ENCODE data around the gene EYS. TPM values are rescaled to one million over a fixed set of nuclear protein-coding genes. Genes with fewer than 3 reads are reported as not detected.

EYS gene
- total RNA-seq, 1 experiment from 2014 or later, result not detected

- no peaks in the 10 kb centered on the region for H4K20me1 ChIP-seq (ENCODE audit: insufficient read depth)
- H3K4me1 ChIP-seq (ENCODE audit: control insufficient read depth in 1 of 2, insufficient read depth in 2 of 2, low read length in 2 of 2), result no peaks in the 10 kb centered on the region
- H3K9me3 ChIP-seq (ENCODE audit: control insufficient read depth in 1 of 2, insufficient read depth in 1 of 2, low read depth in 1 of 2, low read length in 2 of 2), result peaks cover 21 to 26% of the 10 kb centered on the region in 2 experiments; a peak in 3 of 4 replicates
- no peak overlapping the region for H3K4me3 ChIP-seq (replicated peaks in 1 of 2; ENCODE audit: low read depth in 1 of 2, low read length in 2 of 2)
- H3K36me3 ChIP-seq (ENCODE audit: control insufficient read depth in 1 of 2, insufficient read depth in 2 of 2, low read length in 2 of 2), result no peaks in the 10 kb centered on the region
- DNase-seq (ENCODE audit: low read depth, low spot score), result no peak
- no TSS peak for BruUV-seq (replicated peaks)
- POLR2A ChIA-PET, result no interaction called here
- no peaks in the 10 kb centered on the region for H3K9me2 ChIP-seq (ENCODE audit: insufficient read depth)
- no peak overlapping the region for H3K4me2 ChIP-seq (ENCODE audit: low read length)
- CTCF ChIA-PET, result no interaction called here
- RAD21 ChIA-PET (ENCODE audit: low non-redundant PET in 1 of 2, low total read pairs in 2 of 2, uncharacterized antibody in 2 of 2, unreplicated experiment in 2 of 2), result no interaction called here
- no peaks in the 10 kb centered on the region for H3K27me3 ChIP-seq (ENCODE audit: insufficient read depth, low read length)
- H3K79me2 ChIP-seq (ENCODE audit: insufficient read depth, low read length), result no peaks in the 10 kb centered on the region
- no peak overlapping the region for H3K27ac ChIP-seq (ENCODE audit: low read depth, low read length)
- no peak overlapping the region for H2AFZ ChIP-seq (ENCODE audit: low read depth, low read length, poor library complexity, severe bottlenecking)
- intact Hi-C loops (cut with micrococcal nuclease), result no loop called here
- no peak for ATAC-seq
- H3K9ac ChIP-seq (ENCODE audit: low read length), result no peak overlapping the region
- TF ChIP-seq POLR2AphosphoS5 (IDR thresholded peaks at IDR 0.05; ENCODE audit: low read depth, low read length), result no peak
- TF ChIP-seq SIN3A (IDR thresholded peaks at IDR 0.05; ENCODE audit: low read depth), result no peak
- no peak for TF ChIP-seq FOSL1 (IDR thresholded peaks at IDR 0.05; ENCODE audit: low read depth)
- TF ChIP-seq SRF (IDR thresholded peaks at IDR 0.05; ENCODE audit: low read depth), result no peak
- TF ChIP-seq MAX (IDR thresholded peaks at IDR 0.05), result no peak
- TF ChIP-seq ATF3 (IDR thresholded peaks at IDR 0.05), result no peak
- no peak for TF ChIP-seq CEBPB (IDR thresholded peaks at IDR 0.05; ENCODE audit: low read depth)
Measured at GRCh38 chr6:64831680-64832079, 875.3 kb downstream of the EYS start.

GRCh38 chr6:64817525-64817924, 889.5 kb downstream of the EYS start:
- Histone ChIP-seq H4K20me1 (ENCODE audit: insufficient read depth) (no peaks in the 10 kb centered on the region), H3K9ac (ENCODE audit: low read length) (no peak overlapping the region), H2AFZ (ENCODE audit: low read depth, low read length, poor library complexity, severe bottlenecking) (no peak overlapping the region), H3K27me3 (ENCODE audit: insufficient read depth, low read length) (no peaks in the 10 kb centered on the region), H3K4me2 (ENCODE audit: low read length) (no peak overlapping the region), H3K27ac (ENCODE audit: low read depth, low read length) (no peak overlapping the region), H3K4me3 (replicated peaks in 1 of 2; ENCODE audit: low read depth in 1 of 2, low read length in 2 of 2) (no peak overlapping the region), H3K36me3 (ENCODE audit: control insufficient read depth in 1 of 2, insufficient read depth in 2 of 2, low read length in 2 of 2) (no peaks in the 10 kb centered on the region), H3K9me2 (ENCODE audit: insufficient read depth) (no peaks in the 10 kb centered on the region), H3K79me2 (ENCODE audit: insufficient read depth, low read length) (no peaks in the 10 kb centered on the region), H3K9me3 (ENCODE audit: control insufficient read depth in 1 of 2, insufficient read depth in 1 of 2, low read depth in 1 of 2, low read length in 2 of 2) (peaks cover 3 to 10% of the 10 kb centered on the region in 2 experiments; a peak in 2 of 4 replicates), H3K4me1 (ENCODE audit: control insufficient read depth in 1 of 2, insufficient read depth in 2 of 2, low read length in 2 of 2) (no peaks in the 10 kb centered on the region)
- ATAC-seq (no peak), DNase-seq (ENCODE audit: low read depth, low spot score) (no peak)
- TF ChIP-seq MAX (IDR thresholded peaks at IDR 0.05) (no peak), TCF7L2 (IDR thresholded peaks at IDR 0.05; ENCODE audit: borderline replicate concordance, extremely low read depth, insufficient read depth, insufficient read length) (no peak)
- POLR2A ChIA-PET, result no interaction called here
- CTCF ChIA-PET, result no interaction called here
- RAD21 ChIA-PET (ENCODE audit: low non-redundant PET in 1 of 2, low total read pairs in 2 of 2, uncharacterized antibody in 2 of 2, unreplicated experiment in 2 of 2), result no interaction called here
- intact Hi-C loops (cut with micrococcal nuclease), result no loop called here
- no TSS peak for BruUV-seq (replicated peaks)
